NCI-H2029 treated with DMSO at 0.1 percent for 48 hours (cell line): ENCODE measurements around the gene C15orf39.
"Not testable (repeated sequence)": the region's sequence is repeated elsewhere in the genome, so short reads cannot be mapped to it uniquely, and the experiment has no call there.

Experiments used
- DNase-seq: peaks from one replicate; lab custom pipeline; 2025; lab: John Stamatoyannopoulos, UW

The C15orf39 gene

DNA sequence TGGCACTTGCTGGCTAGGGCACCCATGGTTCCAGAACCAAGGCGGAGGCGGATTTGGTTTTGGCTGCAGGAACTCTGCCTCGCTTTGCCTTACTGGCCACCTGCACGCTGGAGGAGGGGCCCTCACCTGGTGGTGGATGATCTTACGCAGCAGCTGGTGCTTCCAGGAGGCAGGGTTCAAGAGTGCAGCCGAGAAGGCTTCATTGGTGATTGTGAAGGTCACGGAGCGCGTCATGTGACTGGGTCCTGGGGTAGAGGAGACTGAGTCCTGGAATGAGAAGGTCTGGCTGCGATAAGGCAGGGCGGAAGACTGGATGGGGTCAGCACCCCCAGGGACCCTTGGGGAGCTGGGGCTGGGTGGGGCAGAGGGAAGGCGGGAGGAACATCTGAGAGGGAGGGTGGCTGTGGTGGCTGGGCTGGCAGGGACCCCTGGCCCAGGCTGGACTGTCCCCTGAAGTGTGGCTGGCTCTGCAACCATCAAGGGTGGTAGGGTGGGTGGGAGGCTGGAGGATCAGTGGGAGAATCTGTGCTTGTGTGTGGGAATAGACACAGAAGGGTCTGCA, 30.7 kb downstream of the C15orf39 start:
- no peak for DNase-seq

DNA sequence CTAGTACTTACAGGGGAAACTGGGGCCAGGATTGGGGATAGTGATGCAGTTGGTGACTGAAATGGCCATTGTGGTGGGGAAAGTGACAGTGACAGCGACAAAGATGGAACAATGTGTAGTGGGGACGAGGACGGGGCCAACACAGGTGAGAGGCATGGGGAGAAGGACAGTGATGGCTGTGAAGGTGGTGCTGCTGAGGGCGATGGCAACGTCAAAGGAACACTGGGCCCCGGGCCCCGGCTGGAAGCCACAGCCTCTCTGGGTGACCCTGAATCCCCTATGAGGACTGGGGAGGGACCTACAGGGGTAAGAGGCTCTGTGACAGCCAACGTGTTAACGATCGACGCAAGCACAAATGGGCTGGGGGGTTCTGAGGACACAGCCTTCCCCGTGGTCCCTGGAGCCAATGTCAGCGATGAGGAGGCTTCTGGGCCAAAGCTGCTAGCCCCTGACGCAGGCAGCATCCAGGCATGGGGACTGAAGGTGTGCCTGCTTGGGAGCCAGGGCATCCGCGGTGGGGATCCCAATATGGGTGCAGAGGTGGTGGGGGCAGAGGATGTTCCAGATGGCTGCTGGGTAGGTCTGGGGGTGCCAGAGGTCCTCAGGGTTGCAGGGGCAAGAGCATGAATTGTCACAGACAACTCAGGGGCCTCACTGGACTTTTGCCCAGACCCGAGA, 31.3 kb downstream of the C15orf39 start:
- DNase-seq, result no peak

DNA sequence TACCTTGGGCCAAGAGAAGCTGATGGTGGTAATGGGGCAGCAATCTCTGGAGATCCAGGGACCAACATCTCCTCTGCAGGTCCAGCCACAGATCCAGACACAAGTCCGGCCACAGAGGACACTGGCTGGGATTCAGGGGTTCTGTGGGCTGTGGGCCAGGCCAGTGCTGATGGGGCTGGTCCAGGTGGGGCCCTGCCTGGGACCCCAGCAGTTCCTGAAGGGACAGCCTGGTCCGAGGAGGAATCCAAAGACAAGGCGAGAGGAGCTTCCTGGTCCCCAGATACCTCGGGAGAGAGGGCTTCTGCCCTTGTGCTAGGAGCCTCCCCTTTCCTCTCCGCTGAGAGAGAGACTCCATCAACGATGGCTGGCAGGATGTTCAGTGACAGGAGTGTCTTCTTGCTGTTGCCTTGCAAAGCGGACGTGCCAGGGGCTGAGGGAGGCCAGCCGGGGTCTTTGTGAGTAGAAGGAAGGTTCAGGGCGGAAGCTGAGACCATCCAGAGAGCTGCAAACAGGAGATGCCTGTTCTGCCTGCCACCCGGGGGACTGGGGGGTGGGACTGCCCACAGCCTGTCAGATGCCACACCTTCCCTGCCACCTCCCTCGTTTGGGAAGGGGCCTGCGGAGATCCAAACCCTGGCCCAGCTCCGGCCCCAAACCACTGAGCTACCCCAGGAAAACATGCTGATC, 32.0 kb downstream of the C15orf39 start:
- no peak for DNase-seq

DNA sequence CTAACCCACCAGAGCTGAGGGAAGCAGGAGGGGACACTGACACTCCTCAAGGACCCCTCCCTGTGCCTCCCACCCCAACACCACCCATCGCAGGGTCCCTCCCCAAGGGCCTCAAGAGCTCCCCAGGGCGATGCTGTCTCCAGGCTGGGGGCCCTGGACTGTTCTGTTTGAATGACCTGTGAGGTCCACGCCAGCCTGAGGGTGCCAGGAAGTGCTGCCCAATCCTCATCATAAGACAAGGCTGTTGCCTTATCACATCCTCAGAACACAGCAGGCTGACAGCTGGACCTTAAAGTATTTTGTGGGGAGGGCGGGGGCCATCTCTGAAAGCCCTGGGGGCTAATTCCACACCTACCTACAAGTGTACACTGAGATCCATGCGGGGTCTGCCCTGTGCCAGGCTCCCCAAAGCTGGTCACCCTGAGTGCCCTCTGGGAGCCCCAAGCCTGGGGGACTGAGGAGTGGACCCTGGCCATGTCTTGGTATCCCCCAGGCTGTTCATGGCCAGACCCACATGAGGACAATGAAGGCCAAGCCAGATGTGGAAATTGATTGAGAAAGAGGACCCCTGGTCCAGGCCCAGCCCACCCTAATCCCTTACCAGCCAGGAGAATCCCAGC, 32.6 kb downstream of the C15orf39 start:
- no peak for DNase-seq

DNA sequence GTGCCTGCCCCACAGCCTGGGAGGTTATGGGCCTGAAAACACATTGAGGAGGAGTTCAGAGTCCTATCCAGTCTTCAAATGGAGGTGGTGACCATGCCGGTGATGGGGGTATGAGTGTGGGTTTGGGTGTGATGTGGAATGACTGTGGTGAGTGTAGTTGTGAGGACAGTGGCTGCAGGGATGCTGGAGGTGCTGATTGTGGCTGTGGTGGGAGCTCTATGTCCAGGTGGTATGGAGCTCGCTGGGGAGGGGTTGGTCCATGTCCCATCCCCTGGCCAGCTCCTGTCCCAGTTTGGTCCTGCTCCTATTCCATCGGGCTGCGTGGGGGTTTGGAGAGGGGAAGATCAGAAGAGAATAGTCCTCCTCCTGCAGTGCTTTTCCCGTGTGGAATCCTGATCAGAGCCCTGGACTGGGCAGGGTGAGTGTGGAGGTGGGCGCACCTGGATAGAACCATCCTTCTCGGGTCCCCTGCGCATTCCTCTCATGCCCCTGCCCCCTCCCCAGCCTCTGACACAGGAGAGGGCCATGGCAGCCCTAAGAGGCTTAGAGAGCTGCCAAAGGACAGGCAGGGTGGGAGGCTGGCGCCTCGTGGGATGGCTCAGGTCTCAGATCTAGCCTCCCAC, 33.5 kb downstream of the C15orf39 start:
- DNase-seq, result no peak

DNA sequence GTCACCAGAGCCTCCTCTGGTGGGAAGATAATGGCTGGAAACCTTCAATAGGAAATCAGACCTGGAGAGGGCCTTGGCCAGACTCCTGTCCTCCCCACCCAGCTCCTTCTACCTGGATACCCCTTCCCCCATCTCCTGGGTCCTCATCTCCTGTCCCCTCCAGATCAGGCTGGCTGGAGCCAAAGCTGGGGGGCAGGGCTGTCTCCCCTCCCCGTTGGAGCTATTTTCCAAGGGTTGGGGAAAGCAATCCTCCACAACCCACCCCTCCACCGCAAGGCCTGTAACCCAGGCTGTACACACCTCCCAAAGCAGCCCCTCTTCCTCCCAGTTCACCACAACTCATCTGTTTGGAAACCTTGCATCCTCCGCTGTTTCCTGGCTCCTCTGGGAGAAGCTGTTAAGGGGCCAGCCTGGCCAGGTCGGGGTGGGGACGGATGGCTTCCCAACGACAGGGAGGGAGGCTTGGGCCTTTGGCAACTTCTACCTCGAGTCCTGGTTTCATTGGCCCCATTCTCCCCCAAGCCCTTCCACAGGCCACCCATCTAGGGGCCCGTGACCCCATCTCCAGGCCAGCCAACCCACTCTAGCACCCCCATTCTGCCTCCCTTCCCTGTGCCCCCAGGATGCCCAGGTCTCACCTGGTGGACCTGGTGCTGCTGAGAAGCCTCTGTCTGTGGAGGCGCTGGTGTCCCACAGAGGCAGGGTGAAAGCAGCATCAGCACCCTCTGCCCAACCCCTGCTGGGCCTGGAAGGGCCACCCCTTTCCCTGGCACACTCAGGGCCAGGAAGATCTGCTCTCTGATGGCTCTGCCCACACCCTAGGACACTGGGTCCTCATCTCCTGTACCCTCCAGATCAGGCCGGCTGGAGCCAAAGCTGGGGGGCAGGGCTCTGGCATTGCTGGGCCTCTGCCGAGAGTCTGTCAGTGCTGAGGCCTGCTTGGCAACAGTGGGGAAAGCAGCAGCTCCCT, 34.4 kb downstream of the C15orf39 start:
- no peak for DNase-seq

DNA sequence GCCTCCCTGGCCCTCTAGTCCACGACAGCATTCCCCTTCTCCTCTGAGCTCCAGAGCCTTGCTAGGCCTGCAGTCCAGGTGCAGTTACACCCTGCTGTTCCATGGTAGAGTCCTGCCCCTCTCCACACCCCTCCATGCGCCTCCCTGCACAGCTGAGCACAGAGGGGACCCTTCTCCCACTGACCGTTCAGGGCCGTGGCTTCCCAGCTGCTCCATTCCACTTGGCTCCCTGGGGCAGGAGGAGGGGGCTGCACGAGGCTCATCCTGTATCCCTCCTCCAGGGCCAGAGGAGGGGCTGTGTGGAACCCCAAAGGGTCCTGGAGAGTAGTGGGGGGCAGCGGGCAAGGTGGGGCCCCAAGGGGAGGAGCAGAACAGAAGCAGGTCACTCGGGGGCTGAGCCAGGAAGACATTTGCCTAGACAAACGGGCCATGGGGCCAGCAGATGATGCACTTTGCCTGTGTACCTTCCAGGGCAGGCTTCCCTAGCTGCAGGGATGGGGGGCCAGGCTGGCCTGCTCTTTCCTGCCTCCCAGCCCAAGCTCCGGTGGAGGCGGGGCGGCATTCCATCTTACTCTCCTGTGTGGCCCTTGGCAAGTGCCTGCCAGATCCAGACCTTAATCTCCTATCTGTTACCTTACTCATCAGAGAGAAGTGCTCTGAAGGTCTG, 35.8 kb downstream of the C15orf39 start:
- DNase-seq, result no peak

DNA sequence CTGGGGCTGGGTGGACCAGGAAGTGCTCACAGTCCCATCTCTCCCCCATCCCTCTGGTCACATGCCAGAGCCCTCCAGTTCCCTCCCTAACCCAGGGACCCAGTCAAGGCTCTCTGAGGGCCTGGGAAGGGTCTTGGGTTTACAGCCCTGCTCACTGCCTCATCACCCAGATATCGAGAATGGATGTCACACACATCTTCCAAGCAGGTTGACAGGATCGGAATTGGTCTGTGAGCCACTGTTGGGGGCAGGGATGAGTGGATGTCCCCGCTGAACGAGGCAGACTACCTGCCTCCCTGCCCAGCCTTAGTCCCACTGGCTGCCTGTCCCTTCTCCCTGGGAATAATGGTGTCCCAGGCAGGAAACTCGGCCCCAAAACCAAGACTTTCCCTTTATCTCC, 36.5 kb downstream of the C15orf39 start:
- DNase-seq, result no peak

DNA sequence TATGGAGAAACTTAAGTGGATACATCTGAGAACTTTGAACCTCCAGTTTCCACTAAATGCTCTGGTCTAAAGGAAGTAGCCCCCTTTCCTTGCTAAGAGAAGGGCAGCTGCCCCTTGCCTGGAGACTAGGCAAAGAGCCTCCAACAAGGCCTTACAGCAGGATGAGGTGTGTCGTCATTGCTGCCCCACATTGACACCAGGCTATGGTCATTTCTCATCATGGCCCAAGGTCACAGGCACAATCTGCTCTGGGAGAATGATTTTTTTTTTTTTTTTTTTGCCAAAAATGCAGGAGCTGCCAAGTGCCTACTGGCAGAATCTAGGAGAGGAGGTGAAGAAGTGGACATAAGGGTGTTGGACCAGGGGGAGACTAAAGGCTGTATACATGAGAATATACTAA, 44.1 kb downstream of the C15orf39 start:
- DNase-seq, result not testable (repeated sequence)

DNA sequence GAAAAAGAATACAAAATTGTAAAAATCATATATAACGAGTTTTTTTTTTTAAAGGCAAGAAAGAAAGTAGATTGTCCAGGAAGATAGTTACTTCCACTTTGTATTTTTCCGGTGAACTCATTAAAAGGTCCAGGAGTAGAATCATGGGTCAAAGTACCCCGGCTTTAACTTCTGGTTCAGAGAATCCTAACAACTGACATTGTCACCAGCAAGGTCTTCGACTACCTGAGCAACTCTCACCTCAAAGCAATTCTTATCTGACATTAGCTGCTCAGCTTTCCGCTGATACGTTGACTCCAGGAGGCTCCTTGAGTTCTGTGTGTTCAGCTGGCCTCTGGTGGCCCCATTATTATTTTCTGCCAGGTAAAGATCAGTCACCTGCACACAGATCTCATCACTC, 47.3 kb downstream of the C15orf39 start:
- DNase-seq, result not testable (repeated sequence)

DNA sequence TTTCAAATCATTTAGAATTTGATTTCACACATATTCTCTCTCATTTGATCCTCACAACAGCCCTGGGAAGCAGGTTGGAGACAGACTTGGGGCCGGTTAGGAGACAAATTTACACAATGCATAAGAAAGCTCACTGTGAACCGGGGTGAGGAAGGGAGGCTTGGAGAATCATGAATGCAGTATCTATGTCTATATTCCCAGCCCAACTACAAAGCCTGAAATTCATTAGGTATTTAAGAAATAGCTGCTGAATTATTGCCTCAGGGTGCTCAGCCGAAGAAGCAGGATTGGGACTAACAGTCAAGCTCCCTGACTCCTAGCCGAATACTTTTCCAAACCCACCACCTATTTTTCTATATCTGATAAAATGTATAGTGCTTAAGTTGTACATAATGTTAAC, 48.0 kb downstream of the C15orf39 start:
- DNase-seq, result no peak

DNA sequence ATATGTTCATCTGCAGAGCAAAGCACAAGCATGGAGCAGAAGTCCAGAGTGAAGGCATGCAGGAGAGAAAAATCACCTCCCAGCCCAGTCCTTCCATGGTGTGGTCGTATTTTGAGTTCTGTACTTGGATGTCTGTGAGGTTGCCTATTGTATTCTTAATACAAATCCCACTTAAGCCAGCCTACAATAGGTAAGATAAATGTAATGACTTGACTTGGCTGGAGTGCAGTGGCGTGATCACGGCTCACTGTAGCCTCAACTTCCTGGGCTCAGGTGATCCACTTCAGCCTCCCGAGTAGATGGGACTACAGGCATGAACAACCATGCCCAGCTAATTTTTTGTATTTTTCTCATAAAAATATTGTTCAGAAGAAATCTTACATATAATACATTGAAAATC, 49.7 kb downstream of the C15orf39 start:
- DNase-seq, result not testable (repeated sequence)

DNA sequence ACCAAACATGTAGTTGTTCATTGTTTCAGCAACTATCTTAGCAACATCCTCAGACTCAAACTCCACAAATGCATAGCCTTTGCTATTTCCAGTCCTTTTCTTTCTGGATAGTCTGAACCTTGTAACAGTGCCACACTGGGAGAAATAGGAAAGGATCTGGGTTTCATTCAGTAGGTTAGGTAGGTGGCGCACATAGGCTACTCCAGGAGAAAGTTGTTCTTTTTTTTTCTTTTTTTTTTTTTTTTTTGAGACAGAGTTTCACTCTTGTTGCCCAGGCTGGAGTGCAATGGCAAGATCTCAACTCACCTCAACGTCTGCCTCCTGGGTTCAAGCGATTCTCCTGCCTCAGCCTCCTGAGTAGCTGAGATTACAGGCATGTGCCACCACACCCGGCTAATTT, 50.6 kb downstream of the C15orf39 start:
- DNase-seq, result not testable (repeated sequence)

DNA sequence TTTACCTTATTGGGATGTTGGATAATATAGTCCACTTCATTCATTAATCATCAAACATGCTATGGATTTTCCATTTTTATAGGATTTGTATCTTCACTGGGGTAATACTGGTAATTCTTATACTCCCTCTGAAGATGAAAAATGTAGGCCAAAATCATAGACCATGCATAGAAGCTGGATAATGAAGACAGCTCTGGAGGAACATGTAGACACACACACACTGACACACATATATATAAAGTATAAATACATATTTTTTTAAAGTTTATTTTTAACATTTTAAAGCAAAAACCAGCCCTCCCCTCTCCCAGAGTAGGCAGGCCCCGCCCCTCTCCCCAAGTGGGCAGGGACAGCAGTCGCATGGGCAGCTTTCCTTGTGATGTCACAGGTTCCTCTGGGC, 56.4 kb downstream of the C15orf39 start, which contains the start of gene GOLGA6C:
Gene GOLGA6C (plus strand): TSS at position 301 of the 400 bp plus-strand sequence. CDS start 265 bp downstream, outside the sequence.
- DNase-seq, result not testable (repeated sequence)

DNA sequence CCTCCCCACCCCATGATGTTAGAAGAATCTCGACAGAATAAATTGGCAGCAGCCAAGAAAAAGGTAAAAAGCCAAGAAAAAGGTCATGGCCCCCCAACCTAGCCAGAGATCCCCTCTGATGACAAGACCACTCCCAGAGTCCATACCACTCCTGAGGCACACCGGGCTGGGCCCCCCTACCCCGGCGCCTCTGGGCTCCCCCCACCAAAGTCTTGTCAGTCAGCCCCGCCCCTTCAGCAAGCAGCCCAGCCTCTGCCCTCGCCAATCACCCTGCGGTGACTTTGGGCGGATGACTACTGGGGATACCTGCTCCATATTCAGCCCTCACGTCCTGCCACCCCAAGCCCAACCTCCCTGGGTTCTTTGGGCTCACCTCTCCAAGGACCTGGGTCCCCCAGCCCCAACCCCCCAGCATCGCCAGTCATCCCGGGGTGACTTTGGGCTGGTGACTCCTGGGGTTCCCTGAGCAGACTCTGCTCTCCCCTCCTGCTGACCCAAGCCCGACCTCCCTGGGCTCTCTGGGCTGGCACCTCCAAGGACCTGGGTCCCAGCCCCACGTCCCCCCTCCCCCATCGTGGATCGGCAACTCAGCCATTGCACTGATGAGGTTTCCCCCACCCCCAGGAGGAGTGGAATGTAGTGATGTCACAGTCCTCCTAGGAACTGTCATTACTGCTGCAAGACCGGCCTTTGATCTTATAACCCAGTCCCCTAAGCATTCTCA, 57.1 kb downstream of the C15orf39 start:
- DNase-seq, result not testable (repeated sequence)

DNA sequence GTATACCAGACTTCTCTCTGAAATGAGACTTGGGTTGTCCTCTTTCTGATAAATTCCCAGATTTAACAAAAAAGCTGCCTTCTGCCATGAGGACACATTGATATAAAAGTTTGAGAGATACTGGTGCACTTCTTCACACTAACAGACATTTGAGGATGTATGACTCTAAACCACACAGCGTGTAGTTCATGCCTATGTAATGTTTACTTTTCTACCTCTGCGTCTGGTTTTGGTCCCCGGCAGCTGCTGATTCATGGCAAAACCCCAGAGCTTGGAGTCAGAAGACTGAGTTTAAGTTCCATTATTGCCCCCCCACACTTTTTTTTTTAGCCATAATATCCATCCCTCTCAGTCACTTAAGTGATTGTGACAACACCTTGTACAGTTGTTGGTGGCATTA, 58.2 kb downstream of the C15orf39 start:
- DNase-seq, result not testable (repeated sequence)
